IPS-NIHi7 (cell line): ENCODE data around the gene KRTAP10-10.
"Not testable (repeated sequence)": the region's sequence is repeated elsewhere in the genome, so short reads cannot be mapped to it uniquely, and the experiment has no call there.

Source experiments
- DNase-seq: peaks from one replicate; pipeline ENCODE4 v3.0.0; 2012; ENCODE audit warnings: mixed read lengths; ENCODE audit errors: extremely low spot score

The KRTAP10-10 gene

DNA sequence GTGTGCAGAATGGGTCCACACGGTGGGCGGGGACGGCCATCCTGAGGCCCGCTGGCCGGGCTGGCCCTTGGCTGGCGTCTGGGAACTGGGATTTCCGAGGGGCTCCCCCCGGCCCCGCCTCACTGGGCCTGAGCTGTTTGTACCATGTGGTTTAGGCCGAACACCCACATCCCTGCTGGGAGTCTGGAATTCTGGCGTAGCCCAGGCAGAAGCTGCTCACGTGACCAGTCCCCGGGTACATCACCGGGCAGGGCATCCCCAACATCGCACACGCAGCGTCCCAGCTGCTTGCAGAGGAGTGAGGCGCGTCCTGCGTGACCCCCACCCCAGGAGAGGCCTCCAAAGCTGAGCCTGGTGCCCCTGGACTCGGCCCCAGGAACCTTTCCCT is 34.7 kb upstream of the KRTAP10-10 start:
- no peak for DNase-seq

DNA sequence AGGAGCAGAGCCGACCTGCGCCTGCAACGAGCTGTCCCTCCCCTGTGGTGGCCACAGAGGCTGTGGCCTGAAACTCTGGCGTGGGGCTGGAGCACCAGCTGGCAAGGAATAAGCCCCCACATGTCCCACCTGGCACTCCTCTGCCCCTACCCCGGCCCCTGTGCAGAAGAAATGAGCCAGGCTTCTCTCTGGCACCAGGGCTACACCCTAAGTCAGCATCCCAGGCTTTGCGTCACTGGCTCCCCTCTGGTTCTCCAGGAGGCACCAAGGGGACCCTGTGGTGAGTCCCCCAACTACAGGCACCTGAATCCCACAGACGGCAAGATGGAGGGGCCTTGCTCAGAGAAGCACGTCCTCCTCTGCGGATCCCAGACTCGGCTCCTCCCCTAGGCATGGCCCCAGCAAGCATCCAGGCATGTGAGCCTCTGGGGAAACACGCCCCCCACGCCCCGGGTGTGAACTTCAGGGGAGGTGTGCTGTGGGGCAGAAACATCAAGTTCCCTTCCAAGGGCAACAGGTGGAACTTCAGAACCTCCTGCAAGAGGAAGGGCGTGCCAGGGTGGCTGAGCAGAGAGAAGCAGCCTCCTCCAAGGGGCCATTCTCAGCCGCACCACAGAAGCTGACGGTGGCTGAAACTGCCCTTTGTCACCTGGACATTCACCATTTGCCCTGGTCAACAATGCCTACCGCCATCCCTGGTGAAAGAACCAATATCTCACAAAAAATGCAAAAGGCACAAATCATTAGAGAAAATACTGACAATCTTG is 33.9 kb upstream of the KRTAP10-10 start:
- DNase-seq: no peak

DNA sequence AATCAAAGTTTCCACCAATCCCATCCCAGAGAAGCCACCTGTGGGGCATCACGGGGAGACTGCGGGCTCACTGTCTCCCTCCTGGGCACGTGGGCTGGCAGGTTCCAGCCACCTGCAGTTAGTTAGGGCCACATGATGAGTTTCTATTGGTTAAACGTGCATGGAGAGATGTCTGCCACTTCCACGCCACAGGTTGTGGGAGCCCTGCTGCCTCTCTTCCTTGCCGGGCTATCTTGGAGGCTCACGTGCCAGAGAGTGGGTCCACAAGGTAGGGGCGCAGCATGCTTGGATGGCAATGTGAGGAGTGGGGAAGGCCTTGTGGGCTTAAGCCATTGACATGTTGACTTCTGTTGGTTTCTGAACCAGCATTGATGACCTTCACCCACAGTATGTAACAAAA is 33.2 kb upstream of the KRTAP10-10 start:
- no peak for DNase-seq

DNA sequence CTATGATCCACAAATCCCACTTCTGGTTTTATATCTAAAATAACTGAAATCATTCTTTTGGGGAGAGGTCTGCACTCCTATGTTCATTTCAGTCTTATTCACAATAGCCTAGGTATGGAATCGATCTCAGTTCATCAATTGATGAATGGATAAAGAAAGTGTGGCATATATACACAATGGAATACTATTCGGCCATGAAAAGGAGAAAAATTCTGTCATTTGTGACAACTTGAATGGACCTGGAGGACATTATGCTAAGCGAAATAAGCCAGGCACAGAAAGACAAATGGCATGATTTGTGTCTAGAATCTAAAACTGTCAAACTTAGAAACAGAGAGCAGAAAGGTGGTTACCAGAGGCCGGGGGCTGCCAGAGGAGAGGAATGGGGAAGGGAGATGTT is 30.7 kb upstream of the KRTAP10-10 start:
- no peak for DNase-seq

DNA sequence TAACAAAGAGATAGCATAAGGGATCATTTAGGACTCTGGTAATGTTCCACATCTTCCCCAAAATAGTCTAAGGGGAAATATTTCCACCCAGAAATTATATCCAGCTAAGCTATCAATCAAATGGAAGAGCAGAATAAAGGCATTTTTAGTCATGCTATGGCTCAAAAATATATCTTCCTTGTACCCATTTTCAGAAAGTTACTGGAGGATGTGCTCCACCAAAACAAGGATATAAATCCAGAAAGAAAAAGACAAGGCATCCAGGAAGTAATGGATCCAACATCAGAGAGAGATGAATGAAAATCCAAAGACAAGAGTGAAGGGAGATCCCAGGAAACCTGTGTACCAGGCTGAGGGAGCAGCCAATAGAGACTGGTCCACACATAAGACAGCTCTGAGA is 28.0 kb upstream of the KRTAP10-10 start:
- DNase-seq: no peak

DNA sequence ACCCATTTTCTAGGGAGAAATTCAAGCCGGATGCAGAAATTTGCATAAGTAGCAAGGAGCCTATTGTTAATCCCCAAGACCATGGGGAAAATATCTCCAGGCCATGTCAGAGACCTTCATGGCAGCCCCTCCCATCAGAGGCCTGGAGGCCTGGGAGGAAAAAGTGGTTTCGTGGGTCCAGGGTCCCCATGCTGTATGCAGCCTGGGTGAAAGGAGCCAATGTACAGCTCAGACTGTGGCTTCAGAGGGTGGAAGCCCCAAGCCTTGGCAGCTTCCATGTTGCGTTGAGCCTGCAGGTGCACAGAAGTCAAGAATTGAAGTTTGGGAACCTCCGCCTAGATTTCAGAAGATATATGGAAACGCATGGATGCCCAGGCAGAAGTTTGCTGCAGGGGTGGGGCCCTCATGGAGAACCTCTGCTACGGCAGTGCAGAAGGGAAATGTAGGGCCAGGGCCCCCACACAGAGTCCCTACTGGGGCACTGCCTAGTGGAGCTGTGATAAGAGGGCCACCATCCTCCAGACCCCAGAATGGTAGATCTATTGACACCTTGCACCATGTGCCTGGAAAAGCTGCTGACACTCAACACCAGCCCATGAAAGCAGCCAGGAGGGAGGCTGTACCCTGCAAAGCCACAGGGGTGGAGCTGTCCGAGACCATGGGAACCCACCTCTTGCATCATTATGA is 26.9 kb upstream of the KRTAP10-10 start:
- not testable (repeated sequence) for DNase-seq

DNA sequence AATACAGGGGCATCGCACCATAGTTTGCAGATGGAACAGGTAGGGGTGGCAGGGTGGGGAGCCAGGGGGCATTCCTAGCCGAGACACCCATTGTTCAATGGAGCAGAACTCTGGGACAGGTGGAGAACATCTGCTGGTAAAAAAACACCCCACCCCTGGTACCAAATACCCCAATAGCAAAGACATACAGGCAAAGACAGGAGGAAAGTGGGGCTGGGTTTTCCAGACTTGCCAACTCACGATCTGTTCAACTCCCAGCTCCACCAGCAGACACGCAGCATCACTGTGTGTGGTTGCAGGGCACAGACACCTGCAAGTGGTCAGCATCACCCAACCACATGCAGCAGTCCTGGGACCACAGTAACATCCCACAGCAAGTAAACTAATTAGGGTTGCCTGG is 25.6 kb upstream of the KRTAP10-10 start:
- no peak for DNase-seq

DNA sequence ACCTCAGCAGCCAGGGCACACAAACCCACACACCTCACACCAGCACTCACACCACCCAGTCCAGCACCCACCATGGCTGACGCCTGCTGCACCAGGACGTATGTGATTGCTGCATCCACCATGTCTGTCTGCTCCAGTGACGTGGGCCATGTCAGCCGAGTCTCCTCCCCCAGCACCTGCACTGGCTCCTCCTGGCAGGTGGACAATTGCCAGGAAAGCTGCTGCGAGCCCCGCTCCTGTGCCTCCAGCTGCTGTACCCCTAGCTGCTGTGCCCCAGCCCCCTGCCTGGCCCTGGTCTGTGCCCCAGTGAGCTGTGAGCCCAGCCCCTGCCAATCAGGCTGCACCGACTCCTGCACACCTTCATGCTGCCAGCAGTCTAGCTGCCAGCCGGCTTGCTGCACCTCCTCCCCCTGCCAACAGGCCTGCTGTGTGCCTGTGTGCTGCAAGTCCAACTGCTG is 25.1 kb upstream of the KRTAP10-10 start, which contains the start of gene KRTAP10-8:
Gene KRTAP10-8 (plus strand): TSS at position 51 of the 458 bp plus-strand sequence. CDS start 22 bp downstream, at position 73.
- no peak for DNase-seq

DNA sequence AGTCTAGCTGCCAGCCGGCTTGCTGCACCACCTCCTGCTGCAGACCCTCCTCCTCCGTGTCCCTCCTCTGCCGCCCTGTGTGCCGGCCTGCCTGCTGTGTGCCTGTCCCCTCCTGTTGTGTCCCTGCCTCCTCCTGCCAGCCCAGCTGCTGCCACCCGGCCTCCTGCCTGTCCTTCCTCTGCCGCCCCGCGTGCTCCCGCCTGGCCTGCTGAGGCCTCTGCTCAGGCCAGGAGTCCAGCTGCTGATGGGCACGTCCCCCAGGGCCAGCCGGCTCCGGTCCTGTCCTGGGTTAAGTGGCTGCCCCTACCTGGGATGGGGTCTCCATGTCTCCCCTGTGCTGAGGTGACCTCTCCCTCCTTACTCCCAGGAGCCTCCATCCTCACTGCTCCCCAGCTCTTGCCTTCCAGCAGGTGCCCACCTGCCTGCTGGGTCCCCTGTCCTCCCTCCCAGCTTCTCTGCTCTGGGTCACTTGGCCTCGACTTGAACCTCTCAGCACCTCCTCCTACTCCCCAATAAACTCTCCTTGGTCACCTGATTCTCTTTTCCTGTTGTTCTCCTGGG is 24.4 kb upstream of the KRTAP10-10 start:
- DNase-seq: no peak

DNA sequence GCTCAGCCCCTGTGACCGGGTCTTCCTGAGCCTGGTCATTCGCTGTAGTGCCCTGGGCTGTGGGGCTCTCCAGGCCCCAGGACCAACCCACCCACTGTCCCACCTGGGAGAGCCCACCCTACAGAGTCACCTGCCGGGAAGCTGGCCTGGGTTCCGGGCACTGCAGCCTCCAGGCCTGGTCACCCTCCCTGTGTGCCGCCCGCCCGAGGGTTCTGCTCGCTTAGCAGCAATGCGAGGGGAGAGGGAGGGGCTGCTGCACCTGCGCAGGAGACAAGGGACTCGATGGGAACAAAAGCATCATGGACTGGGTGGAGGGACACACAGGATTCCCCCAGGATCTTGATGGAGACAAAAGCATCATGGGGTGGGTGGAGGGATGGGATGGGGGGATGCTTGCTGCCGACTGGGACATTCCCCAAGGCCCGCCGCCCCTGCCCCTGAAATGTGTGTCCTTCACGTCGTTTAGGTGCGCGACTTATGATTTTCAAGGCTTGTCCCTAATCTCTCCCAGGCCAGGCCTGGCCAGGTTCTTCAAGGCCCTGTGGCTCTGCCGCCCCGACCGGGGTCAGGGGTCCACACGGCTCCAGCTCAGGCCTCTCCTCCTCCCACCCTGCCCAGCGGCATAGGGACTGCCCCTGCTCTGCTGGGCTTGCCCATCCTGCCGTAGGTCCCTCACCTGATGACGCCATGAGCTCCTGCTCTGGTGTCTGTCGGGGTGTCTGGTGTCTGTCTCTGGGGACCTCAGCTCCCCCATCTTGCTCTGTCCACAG is 23.6 kb upstream of the KRTAP10-10 start:
- no peak for DNase-seq

DNA sequence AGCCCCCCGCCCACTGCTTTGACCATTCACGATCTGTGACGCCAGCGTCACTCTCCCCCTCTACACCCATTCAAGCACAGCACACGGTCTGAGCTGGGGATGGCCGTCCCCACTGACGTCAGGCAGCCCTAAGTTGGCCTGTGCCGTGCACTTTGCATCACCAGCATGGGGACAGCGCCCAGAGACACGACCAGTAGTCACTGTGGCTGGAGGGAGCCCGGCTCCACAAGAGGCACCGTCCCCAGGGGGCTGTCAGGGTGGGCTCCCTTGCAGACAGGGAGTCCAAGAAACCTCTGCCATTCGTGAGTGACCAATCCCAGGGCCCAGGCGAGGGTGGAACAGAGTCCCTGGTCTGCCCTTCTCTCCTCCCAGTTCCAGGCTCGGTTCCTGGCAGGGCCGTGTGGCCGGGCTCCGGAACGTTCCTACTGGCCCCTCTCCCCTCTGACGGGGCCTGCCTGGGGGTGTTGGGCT is 23.0 kb upstream of the KRTAP10-10 start:
- no peak for DNase-seq

DNA sequence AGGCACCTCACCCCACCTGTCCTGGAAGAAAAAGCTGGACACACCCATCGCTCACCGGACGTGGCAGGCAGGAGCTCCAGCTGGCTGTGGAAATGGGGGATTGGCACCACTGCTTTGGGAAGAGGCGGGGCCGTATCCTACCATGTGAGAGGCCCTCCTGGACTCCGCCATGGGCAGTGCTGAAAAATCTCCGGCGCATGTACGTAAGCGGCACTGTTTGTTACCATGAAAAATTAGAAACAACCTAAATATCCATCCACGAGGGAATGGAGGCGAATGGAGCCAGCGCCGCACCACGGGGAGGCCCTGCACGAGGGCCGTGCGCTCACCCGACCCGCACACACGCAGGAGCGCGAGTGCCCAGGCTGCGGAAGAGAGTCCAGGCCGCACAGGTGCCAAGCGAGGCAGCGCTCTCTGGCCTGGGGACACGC is 22.2 kb upstream of the KRTAP10-10 start:
- DNase-seq: no peak

DNA sequence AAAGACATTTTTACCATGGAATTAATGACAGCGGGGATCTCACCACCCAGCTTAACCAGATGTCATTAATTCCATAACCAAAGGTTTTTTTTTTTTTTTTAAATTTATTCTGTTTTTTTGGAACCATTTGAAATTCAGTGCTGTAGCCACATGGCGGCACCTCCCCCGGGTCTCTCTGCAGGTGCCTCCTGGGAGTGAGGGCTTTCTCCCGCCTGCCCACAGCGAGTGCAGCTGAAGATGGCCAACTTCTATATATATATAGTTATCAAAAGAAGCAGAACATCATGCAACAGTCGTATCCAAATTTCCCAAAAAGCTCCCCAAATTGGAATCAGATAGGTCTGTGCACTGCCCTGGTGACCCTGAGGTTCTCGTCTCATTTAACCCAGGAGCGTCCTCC is 21.7 kb upstream of the KRTAP10-10 start:
- no peak for DNase-seq

DNA sequence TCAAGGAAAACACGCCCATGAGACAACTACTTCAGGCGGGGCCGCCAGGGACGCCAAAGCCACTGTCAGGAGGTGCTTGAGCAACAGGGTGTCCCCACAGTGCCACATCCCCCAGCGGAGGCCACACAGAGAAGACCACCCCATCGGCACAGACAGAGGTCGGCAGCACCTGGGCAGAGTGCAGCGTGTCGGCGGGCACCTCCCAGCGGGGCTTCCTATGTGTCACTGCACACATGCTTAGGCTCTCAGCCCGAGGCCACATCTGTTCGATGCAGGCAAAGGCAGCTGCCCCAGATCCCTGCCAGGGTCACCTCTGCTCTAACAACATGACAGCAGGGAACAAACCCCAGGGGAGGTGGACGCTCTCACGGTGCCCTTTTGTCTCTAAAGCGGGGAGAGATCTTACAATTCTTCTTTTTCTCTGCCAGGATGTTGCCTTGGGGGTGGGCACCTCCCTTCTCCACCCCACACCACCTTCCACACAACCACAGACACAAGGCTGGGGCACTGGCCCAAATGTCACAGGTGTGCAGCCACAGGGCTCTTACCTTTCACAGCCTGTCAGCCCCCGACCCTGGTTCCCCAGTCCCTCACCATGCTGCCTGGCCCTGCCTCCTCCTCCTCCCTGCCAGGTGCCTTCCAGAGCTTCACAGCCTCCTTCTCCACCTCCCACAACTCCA is 21.1 kb upstream of the KRTAP10-10 start:
- no peak for DNase-seq

DNA sequence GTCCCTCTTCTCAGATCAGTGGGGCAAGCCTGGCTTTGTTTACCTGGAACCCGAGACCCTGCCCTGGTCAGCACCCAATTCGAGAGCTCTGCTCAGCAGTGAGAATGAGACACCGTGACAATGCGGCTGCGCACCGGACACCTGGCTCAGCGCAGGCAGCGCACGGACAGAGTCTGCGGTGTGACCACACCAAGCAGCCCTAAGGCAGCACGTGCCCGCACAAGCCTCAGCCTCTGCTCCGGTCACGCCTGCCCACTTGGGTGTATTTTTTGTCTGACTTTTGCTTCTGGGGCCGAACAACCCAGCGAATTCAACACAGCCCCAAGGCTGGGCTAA is 20.6 kb upstream of the KRTAP10-10 start:
- DNase-seq: no peak

DNA sequence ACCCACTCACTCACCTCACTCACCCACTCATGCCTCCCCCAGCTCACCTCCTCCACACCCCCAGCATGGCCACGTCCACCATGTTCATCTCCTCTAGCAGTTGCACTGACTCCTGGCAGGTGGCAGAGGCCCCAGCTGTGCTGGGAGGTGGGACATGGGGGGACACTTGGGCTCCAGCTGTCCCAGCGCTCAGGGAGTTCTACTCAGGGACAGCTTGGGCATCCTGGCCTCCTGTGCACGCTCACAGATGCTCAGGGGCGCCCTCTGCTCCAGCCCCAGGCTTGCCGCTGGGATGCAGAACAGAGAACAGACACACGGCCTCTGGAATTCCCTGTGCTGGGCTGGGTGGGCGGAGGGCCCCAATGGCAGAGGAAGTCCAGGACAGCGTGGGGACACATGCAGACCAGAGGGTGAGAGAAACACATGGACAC is 20.1 kb upstream of the KRTAP10-10 start:
- DNase-seq: peak; percentile 45

DNA sequence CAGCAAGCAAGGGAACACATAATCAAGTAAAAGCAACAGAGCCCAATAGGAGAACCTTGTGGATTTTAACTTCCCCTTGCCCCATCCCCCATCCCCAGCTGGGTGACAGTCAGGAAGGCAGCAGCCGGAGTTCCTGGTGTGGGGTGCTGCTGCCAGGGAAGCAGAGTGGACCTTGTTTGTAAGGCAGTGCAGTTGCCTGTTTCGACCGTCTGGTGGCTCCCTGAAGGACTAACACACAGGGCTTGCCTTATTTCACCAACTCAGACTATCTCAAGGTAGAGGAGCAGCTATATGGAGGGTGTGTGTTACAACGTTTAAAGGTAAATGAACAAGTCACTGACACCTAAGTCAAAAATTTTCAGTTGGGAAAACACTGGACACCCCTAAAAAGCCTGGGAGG is 18.7 kb upstream of the KRTAP10-10 start:
- DNase-seq: peak; percentile 70

DNA sequence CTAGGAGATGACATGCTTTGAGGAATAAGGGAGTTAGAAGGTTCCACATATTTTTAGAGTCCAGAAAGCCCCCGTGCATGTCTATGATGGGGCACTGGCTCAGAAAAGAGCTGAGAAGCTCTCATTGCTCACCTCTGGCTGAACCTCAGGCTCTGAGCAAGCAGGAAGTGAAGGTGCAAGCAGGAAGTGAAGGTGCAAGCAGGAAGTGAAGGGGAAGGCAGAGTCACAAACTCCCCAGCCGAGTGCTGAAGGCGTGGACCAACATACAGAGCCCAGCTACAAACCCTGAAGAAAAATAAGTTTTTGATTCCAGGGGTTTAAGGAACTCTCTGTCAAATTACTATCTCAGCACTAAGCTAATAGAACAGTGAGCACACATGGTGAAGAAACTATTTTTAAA is 18.2 kb upstream of the KRTAP10-10 start:
- no peak for DNase-seq

DNA sequence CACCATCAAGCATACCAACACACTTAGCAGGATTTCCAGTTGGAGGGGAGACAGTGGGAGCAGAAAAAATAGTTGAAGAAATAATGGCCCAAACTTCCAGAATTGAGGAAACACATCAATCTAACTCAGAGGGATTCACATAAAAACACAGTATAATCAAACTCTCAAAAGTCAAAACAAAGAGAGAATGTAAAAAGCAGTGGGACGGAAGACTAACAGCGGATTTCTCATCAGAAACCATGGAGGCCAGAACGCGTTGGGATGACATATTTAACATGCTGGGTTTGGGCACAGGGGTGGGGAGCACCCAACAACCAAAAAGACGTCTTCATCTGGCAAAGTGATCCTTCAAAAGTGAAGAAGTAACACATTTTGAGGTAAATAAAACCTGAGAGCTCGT is 17.3 kb upstream of the KRTAP10-10 start:
- DNase-seq: no peak

DNA sequence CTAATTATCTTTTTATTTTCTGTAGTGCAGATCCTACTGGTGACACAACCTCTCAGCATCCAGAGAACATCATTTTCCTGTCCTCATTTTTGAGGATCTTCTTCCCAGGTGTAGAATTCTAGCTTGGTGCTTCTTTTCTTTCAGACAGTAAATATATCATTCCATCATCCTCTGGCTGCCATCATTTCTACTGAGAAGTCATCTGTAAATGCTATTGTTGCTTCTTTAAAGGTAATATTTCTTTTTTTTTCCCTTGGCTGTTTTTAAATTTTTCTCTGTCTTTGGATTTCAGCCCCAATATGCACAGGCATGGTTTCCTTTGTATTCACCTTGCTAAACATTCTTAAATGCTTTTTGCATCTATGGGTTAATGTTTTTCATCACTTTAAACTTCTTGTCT is 13.6 kb upstream of the KRTAP10-10 start:
- DNase-seq: no peak

DNA sequence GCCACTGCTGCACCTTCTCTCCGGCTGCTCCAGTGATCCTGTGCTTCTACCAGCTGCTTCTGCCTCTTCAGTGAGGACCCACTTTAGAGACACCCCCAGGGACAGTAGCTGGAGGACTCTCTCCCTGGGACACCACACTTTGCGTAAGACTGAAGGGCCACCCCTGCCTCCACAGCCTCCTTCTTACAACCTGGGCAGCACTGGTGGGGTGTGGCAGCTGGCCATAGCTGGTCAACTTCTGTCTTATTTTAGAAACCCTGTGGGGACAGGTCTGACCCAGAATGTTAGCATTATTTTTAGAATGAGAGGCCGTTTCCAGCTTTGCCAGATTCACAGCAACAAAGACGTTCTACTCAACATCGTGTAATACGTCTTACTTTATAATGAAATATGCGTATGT is 11.4 kb upstream of the KRTAP10-10 start:
- no peak for DNase-seq

DNA sequence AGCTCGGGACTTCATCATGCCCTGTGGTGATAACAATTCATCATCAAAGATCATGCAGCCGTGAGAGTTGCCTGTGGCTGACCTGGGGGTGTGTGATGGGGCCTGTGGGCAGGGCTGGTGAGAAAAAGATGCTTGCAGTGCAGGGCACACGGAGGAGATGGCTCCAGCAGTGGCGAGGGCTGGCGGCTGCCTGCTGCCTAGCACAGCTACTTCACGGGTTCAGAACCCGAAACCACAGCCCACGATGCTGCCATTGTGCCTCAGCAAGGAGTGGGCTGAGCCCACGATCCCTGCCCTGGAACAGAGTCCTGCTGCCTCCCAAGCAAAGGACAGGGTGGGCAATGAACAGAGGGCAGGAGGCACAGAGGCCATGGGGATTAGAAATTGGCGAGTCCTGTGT is 10.9 kb upstream of the KRTAP10-10 start:
- DNase-seq: no peak
